BE2C (cell line): ENCODE measurements around the gene SLC9C1.

Source experiments
- DNase-seq: peaks from one replicate; pipeline ENCODE4 v3.0.0-alpha.2; 2020
- H3K27me3 ChIP-seq: fragments of 250-450 bp; sonication (Bioruptor Pico); 2 replicates; pipeline ENCODE4 v1.5.1; 2020; ENCODE audit warnings: mild to moderate bottlenecking
- H3K36me3 ChIP-seq: fragments of 250-450 bp; sonication (Bioruptor Pico); 2 replicates; pipeline ENCODE4 v1.5.1; 2020; ENCODE audit warnings: mild to moderate bottlenecking
- H3K4me1 ChIP-seq: fragments of 250-450 bp; sonication (Bioruptor Pico); 2 replicates; pipeline ENCODE4 v1.5.1; 2020
- H3K4me3 ChIP-seq: 2 replicates; pipeline ENCODE4 v1.5.1; 2011; ENCODE audit warnings: low read depth, low read length
- H3K9me3 ChIP-seq: fragments of 250-450 bp; sonication (Bioruptor Pico); 2 replicates; pipeline ENCODE4 v1.5.1; 2020
- TF ChIP-seq, protein P1 (sequence below): IDR thresholded peaks from 2 replicates; pipeline ENCODE4 v1.5.1; 2012; ENCODE audit warnings: mild to moderate bottlenecking, low read depth, low read length

SLC9C1 gene

DNA sequence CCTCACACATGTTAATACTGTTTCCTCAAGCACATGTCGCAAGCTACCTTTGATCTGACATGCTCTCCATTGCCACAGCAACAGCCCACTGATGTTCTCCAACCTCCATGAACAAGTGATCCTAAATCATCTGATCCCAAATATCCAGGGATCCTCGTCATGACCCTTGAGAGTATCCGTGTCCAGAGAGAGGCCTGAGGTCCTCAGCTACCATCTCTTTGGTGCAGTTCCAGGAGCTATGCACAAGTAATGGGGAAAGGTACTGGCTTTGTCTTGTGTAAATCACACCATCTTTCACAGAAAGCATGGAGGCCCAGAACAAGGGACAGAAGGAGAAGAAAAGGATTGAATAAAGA, 163.4 kb downstream of the SLC9C1 start:
- TF ChIP-seq, protein P1, sequence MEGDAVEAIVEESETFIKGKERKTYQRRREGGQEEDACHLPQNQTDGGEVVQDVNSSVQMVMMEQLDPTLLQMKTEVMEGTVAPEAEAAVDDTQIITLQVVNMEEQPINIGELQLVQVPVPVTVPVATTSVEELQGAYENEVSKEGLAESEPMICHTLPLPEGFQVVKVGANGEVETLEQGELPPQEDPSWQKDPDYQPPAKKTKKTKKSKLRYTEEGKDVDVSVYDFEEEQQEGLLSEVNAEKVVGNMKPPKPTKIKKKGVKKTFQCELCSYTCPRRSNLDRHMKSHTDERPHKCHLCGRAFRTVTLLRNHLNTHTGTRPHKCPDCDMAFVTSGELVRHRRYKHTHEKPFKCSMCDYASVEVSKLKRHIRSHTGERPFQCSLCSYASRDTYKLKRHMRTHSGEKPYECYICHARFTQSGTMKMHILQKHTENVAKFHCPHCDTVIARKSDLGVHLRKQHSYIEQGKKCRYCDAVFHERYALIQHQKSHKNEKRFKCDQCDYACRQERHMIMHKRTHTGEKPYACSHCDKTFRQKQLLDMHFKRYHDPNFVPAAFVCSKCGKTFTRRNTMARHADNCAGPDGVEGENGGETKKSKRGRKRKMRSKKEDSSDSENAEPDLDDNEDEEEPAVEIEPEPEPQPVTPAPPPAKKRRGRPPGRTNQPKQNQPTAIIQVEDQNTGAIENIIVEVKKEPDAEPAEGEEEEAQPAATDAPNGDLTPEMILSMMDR: no peak
- H3K9me3 ChIP-seq: no peaks in the 10 kb centered on the region
- no peak for DNase-seq
- no peak overlapping the region for H3K4me3 ChIP-seq
- no peaks in the 10 kb centered on the region for H3K27me3 ChIP-seq
- peaks cover 25% of the 10 kb centered on the region for H3K4me1 ChIP-seq
- H3K36me3 ChIP-seq: no peaks in the 10 kb centered on the region

DNA sequence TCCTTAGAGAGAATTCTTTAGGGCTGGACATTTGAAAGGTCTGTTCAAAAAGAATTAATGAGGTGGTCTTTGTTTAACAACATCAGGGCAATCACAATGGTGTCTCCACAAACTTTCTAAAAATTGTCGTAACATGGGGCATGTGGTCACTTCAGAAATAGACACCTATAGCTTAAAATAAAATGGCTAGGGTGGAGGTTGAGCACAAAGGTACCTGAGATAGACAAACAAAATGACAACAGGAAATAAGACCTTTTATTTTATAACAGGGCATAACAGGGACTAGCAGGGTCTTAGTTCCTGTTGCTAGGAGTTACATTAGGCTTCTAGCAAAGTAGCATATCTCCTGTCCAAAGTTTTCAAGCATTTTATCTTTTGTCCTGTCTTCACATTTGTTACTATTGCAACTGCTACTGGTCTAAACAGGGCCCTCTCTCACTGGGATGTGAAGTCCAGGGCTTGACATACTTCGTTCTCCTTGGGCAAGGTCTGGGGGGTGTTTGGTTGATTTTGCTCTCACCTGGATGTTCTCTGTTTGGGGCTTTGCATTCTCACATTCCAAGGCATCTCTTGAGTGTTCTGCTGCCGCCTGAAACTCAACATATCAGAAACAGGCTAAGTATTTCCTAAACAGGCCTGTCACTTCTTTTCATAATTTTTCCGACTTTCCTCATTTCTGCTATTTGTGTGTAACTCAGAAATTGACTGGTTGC, 163.9 kb downstream of the SLC9C1 start:
- no peak overlapping the region for H3K4me3 ChIP-seq

DNA sequence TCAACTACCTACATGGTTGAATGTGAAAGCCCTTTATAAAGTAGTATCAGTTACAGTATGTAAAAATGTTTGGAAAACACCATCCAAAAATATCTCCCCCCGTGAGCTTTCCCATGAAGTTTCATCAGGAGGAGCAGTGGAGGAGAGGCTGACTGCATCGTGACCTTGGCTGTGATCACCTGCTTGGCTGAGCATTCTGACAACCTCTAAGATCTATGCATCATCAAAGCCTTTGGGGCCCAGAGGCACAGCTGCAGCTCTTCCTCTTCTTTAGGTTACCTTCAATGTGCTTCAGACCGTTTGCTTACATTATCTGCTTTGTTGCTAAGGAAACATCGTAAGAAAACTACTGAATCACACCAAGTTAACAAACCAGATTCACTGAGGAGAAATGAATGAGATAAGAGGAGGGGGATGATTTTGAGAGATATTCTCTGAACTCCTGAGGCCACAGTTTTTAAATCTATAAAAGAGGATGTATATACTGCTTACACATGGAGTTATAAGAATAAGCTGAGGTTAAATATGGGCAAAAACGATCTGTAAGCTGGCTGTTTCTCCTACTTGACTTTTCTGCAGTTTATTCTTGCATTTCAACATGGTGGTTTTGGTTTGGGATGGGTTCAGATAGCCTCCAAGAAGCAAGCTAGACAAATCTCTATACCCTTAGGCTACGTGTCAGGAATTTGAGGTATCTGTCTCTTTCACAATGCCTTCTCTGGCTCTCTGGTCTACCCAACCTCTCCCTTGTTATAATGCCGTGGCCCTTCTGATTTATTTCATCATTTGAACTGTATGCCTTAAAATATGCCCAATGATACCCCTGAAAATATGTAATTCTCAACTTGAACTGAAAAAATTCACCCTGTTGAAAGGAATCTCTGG, 164.9 kb downstream of the SLC9C1 start:
- no peaks in the 10 kb centered on the region for H3K36me3 ChIP-seq
- no peak overlapping the region for H3K4me3 ChIP-seq
- TF ChIP-seq, protein P1: no peak
- H3K4me1 ChIP-seq: peaks cover 14% of the 10 kb centered on the region; the same call in 1 of the 2 replicates
- no peaks in the 10 kb centered on the region for H3K9me3 ChIP-seq
- no peak for DNase-seq
- no peaks in the 10 kb centered on the region for H3K27me3 ChIP-seq

More for the DNA sequence above, 163.9 kb downstream of the SLC9C1 start:
- DNase-seq: no peak
- Histone ChIP-seq H3K4me1 (peaks cover 20% of the 10 kb centered on the region), H3K27me3 (no peaks in the 10 kb centered on the region), H3K9me3 (no peaks in the 10 kb centered on the region), H3K36me3 (no peaks in the 10 kb centered on the region)
- TF ChIP-seq, protein P1: no peak

DNA sequence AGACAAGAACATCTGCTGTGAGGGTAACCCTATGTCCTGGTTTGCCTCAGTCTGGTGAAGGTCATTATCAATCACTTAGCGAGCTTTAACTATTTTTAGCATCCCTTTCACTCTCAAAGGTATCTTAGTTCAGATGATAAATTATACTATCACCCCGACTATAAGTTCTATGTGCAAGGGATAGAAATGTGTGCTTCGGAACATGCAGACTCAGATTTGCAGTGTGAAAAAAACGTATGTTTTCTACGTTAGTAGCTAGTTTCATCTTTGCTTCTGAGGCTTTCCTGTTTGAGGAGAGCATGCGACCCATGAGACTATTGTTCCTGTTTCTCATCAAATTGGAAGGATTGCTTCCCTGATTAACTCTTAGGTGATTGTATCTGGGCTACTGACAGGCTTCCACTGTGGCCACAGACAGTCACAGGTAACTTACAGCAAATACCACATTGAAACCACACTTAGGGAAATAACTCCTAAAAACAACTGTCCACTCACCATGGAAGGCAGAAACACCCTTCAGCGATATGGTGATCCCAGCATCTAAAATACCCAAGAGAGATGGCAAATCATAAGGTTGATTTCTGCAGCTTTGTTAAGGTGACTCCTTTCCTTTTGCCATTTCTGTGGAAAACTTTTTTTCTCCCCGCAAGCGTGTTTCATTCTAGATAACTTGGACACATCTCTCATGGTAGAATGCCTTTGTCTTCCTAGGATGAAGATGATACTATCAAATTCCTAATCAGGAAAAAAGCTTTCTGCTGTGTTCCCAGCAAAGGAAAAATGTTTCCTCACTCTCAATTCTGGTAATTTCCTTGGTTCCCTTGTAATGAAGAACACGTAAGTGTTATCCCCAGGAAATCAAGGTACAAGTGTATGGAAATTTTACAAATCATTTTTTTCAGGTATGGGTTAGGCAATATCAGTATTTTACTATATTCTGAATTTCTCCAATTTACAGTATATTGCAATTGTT, 166.2 kb downstream of the SLC9C1 start:
- DNase-seq: no peak
- Histone ChIP-seq H3K4me3 (no peak overlapping the region), H3K9me3 (no peaks in the 10 kb centered on the region), H3K4me1 (peaks cover 11% of the 10 kb centered on the region; the same call in 1 of the 2 replicates), H3K36me3 (no peaks in the 10 kb centered on the region), H3K27me3 (no peaks in the 10 kb centered on the region)
- TF ChIP-seq, protein P1: no peak

DNA sequence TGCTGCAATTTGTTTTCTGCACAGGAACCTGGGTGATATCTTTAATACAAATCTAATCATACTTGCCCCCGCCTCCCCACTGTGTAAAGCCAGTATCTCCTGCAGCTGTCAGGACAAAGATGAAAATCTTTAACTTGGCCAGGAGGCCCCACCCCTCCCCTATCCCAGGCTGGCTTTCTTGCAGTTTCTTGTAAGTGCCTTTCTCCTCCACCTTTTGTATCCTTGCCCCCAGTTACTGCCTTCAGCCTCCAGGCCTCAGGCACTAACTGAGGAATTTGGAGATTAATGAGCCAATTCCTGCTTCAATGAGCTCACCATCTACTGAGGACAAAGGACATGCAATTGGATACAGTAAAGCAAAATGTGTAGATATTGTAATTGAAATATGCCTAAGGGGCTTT, 167.5 kb downstream of the SLC9C1 start:
- Histone ChIP-seq H3K4me1 (peaks cover 11% of the 10 kb centered on the region; the same call in 1 of the 2 replicates), H3K27me3 (no peaks in the 10 kb centered on the region), H3K9me3 (no peaks in the 10 kb centered on the region), H3K4me3 (no peak overlapping the region), H3K36me3 (no peaks in the 10 kb centered on the region)
- no peak for DNase-seq
- TF ChIP-seq, protein P1: no peak
